ENCODE results near the gene SLC6A3. TPM values are rescaled to one million over a fixed set of nuclear protein-coding genes. Genes with fewer than 3 reads are reported as not detected.

SLC6A3 gene
- total and polyA plus RNA-seq, 9 of the 15 experiments (the other 6 are each of a cell fraction or from before 2014, with no cell fraction given): not detected

DNA sequence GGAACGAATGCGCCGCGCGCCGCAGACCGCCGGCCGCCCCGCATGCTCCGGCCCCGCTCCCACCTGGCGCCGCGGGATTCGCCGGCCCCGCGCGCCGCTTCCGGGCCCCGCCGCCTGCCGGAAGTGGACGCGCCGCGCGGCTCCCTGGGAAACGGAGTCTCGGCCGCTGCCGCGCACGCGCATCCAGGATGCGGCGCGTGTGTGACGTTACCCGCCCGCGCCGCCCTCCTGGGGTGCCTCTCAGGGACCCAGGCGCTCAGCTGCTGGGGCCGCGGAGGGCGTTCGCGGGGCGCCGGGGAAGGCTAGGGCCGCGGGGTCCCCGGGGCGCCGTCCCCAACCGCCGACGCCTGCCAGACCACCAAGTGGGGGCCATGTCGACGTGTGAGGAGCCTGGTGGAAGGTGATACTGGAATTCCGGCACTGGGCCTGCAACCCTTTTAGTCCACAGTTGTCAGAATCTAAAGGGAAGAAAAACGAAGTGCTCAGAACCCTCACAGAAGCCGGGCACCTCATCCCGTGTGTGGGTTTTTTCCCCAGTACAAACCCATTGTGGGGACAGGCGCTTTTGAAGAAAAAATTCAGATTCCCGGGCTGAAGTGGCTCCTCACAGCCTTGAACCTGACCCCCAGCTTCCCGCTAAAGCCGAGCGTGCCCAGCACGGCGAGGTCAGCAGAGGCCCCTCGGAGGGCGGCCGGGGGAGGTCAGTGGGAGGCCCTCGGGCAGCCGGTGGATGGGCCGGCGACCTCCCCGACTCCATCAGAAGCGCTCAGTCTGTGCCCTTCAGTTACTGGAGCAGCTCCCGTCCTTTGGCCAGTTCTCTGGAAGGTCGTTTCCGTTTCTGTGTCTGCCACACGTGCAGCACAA, 100.0 kb downstream of the SLC6A3 start, which contains the start of gene CLPTM1L (continued):
- TF ChIP-seq CUX1 (CRISPR knock-in tag; IDR thresholded peaks at IDR 0.05): no peak
- peak; percentile 39 for TF ChIP-seq NR3C1 (CRISPR knock-in tag; IDR thresholded peaks at IDR 0.05)
- no peak for TF ChIP-seq NR2C1 (IDR thresholded peaks at IDR 0.05)
- no peak for TF ChIP-seq NR2C1 (tag; IDR thresholded peaks at IDR 0.05)
- TF ChIP-seq, protein P1, sequence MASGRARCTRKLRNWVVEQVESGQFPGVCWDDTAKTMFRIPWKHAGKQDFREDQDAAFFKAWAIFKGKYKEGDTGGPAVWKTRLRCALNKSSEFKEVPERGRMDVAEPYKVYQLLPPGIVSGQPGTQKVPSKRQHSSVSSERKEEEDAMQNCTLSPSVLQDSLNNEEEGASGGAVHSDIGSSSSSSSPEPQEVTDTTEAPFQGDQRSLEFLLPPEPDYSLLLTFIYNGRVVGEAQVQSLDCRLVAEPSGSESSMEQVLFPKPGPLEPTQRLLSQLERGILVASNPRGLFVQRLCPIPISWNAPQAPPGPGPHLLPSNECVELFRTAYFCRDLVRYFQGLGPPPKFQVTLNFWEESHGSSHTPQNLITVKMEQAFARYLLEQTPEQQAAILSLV (tag; IDR thresholded peaks at IDR 0.05): no peak
- TF ChIP-seq ZNF263 (CRISPR knock-in tag; IDR thresholded peaks at IDR 0.05; ENCODE audit: borderline replicate concordance): no peak
- TF ChIP-seq HNRNPH1 (optimal IDR thresholded peaks at IDR 0.05; ENCODE audit: low read depth, low read length): no peak
- TF ChIP-seq, protein P2, sequence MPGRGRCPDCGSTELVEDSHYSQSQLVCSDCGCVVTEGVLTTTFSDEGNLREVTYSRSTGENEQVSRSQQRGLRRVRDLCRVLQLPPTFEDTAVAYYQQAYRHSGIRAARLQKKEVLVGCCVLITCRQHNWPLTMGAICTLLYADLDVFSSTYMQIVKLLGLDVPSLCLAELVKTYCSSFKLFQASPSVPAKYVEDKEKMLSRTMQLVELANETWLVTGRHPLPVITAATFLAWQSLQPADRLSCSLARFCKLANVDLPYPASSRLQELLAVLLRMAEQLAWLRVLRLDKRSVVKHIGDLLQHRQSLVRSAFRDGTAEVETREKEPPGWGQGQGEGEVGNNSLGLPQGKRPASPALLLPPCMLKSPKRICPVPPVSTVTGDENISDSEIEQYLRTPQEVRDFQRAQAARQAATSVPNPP (IDR thresholded peaks at IDR 0.05; ENCODE audit: borderline replicate concordance, insufficient read depth, insufficient read length): no peak
- TF ChIP-seq, protein P3, sequence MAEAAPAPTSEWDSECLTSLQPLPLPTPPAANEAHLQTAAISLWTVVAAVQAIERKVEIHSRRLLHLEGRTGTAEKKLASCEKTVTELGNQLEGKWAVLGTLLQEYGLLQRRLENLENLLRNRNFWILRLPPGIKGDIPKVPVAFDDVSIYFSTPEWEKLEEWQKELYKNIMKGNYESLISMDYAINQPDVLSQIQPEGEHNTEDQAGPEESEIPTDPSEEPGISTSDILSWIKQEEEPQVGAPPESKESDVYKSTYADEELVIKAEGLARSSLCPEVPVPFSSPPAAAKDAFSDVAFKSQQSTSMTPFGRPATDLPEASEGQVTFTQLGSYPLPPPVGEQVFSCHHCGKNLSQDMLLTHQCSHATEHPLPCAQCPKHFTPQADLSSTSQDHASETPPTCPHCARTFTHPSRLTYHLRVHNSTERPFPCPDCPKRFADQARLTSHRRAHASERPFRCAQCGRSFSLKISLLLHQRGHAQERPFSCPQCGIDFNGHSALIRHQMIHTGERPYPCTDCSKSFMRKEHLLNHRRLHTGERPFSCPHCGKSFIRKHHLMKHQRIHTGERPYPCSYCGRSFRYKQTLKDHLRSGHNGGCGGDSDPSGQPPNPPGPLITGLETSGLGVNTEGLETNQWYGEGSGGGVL (CRISPR knock-in tag; IDR thresholded peaks at IDR 0.05): no peak
- TF ChIP-seq NCOA2 (IDR thresholded peaks at IDR 0.05; ENCODE audit: partially characterized antibody in 2 of 2): no peak
- TF ChIP-seq TCF15 (CRISPR knock-in tag; IDR thresholded peaks at IDR 0.05): no peak
- peak; percentile 89 for TF ChIP-seq POLR2G (IDR thresholded peaks at IDR 0.05; ENCODE audit: low read depth, low read length)
- no peak for TF ChIP-seq ZNF232 (CRISPR knock-in tag; IDR thresholded peaks at IDR 0.05)
- no peak for TF ChIP-seq IRF1 (CRISPR knock-in tag; IDR thresholded peaks at IDR 0.05; ENCODE audit: borderline replicate concordance)
- peak; percentile 40; the same call in 1 of the 2 replicates for TF ChIP-seq SMAD4 (CRISPR knock-in tag; conservative IDR thresholded peaks at IDR 0.05)
